Lower leg skin (tissue), 4 donors: ENCODE results near the gene GRK6. TPM values are rescaled to one million over a fixed set of nuclear protein-coding genes. Genes with fewer than 3 reads are reported as not detected.

Experiments
- DNase-seq, 2 donors: peaks; one replicate each; pipeline ENCODE4 v3.0.0-alpha.2; 2019; ENCODE audit warnings: low spot score in 2 of 2
- H3K4me3 ChIP-seq: fragments of 200-600 bp; sonication (generic); 2 replicates; pipeline ENCODE4 v1.5.1; 2017; ENCODE audit warnings: mild to moderate bottlenecking, low read depth; ENCODE audit not compliant: poor library complexity, severe bottlenecking
- CTCF ChIP-seq, 3 donors: fragments of 450-650 bp; IDR thresholded peaks; one replicate each; pipeline ENCODE4 v1.5.1; 2016; ENCODE audit warnings: antibody characterized with exemption in 3 of 3, mild to moderate bottlenecking in 3 of 3, moderate library complexity in 2 of 3
- POLR2A ChIP-seq, 2 donors: fragments of 450-650 bp; IDR thresholded peaks; one replicate each; pipeline ENCODE4 v1.6.1; 2016 to 2017; ENCODE audit warnings: antibody characterized with exemption in 2 of 2, mild to moderate bottlenecking in 1 of 2, moderate library complexity in 1 of 2
- WGBS, 2 donors: methylation state at CpG; one replicate each; pipeline ENCODE4 v1.1.5; 2018; 5-methylcytosine and 5-hydroxymethylcytosine counted together
- intact Hi-C: fragments of 100-400 bp; cut with DNase I; formaldehyde crosslinking; loops from one replicate; pipeline ENCODE4 v1.15.0; 2023; ENCODE audit warnings: low total_unique reads
- total RNA-seq, 4 donors: library from RNA; depleted of rRNA; stranded (reverse); fragments of >200 nt; gene quantifications; one replicate each; pipeline ENCODE4 v1.1.0, GENCODE V29; 2016

Gene GRK6
- total RNA-seq, 4 donors from 2014 or later = 29.5 to 56.7 (median 38.1) TPM

- no peak for DNase-seq
- TF ChIP-seq POLR2A (IDR thresholded peaks at IDR 0.05) (no peak), CTCF (IDR thresholded peaks at IDR 0.05) (no peak)
- H3K4me3 ChIP-seq = no peak overlapping the region
- intact Hi-C loops = loop anchor here (10.0 kb wide), 1 partner anchor 145 kb away; the partner anchor contains the start of gene MXD3
- WGBS, 2 donors = 78 to 89% methylated on average over 11 of the region's 11 CpGs
These were observed 32.9 kb downstream of the GRK6 start for GRCh38 chr5:177459357-177459756.

GRCh38 chr5:177459819-177460628, 33.5 kb downstream of the GRK6 start:
- 91% methylated on average over 28 of the region's 28 CpGs for WGBS, 2 donors
- no peak for DNase-seq
- intact Hi-C loops = loop anchor here (10.0 kb wide), 1 partner anchor 145 kb away; the partner anchor contains the start of gene MXD3
- TF ChIP-seq CTCF (IDR thresholded peaks at IDR 0.05) = no peak
- no peak for TF ChIP-seq POLR2A (IDR thresholded peaks at IDR 0.05)
- H3K4me3 ChIP-seq = no peak overlapping the region

- TF ChIP-seq CTCF (IDR thresholded peaks at IDR 0.05) (no peak), POLR2A (IDR thresholded peaks at IDR 0.05) (no peak)
- 67 to 77% methylated on average over 27 of the region's 27 CpGs for WGBS, 2 donors
- no peak overlapping the region for H3K4me3 ChIP-seq
- DNase-seq = no peak
- intact Hi-C loops = no loop called here
These were observed 35.7 kb downstream of the GRK6 start for GRCh38 chr5:177462021-177462670.

GRCh38 chr5:177465044-177465443, 38.6 kb downstream of the GRK6 start:
- 91 to 97% methylated on average over 11 of the region's 11 CpGs for WGBS, 2 donors
- DNase-seq = no peak
- intact Hi-C loops = loop anchor here (5.0 kb wide), 1 partner anchor 458 kb away; the partner anchor contains the start of gene UIMC1
- TF ChIP-seq POLR2A (IDR thresholded peaks at IDR 0.05) = no peak
- TF ChIP-seq CTCF (IDR thresholded peaks at IDR 0.05) = no peak
- H3K4me3 ChIP-seq = no peak overlapping the region

- TF ChIP-seq CTCF (IDR thresholded peaks at IDR 0.05) (no peak), POLR2A (IDR thresholded peaks at IDR 0.05) (no peak)
- H3K4me3 ChIP-seq = no peak overlapping the region
- no peak for DNase-seq
- WGBS, 2 donors = 94% methylated on average over 24 to 25 of the region's 25 CpGs
- intact Hi-C loops = loop anchor here (5.0 kb wide), 1 partner anchor 460 kb away; the partner anchor contains the start of gene UIMC1
These were observed 40.4 kb downstream of the GRK6 start for GRCh38 chr5:177466861-177467260.
